ENCODE measurements around the gene TYRP1.

TYRP1 gene

DNA sequence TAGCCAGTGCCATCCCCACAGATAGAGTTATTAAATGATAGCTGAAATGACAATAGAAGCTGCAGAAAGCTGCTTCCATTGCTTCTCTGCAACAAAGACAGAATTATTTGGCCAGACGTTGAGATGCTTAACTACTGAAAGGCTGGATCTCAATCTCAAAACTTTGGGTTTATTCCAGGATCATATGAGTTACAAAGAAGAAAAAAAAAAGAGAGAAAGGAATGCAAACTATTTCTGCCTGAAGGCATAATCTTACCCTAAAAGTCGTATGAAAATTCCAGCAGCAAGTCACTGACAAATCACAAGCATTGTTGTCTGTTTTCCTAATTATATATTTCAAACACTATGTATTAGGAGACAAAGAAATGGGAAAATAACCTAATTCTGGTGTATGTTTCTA is 12.8 kb upstream of the TYRP1 start:
- Histone ChIP-seq H3K4me1 (ENCODE audit: insufficient read depth, insufficient read length) (no peaks in the 10 kb centered on the region), H3K4me3 (ENCODE audit: insufficient read length, low read depth) (no peak overlapping the region), H3K27me3 (ENCODE audit: insufficient read depth, insufficient read length) (no peaks in the 10 kb centered on the region), H3K9ac (ENCODE audit: insufficient read length, low read depth) (no peak overlapping the region), H3K9me3 (ENCODE audit: insufficient read depth, low read length) (peaks cover 5% of the 10 kb centered on the region; the same call in 1 of the 2 replicates), H3K36me3 (ENCODE audit: insufficient read depth, insufficient read length, low read length) (no peaks in the 10 kb centered on the region)
- TF ChIP-seq YY1 (IDR thresholded peaks at IDR 0.05; ENCODE audit: insufficient read depth, insufficient read length) (no peak), ZNF274 (IDR thresholded peaks at IDR 0.05; ENCODE audit: low read depth, low read length) (no peak), SUZ12 (IDR thresholded peaks at IDR 0.05; ENCODE audit: extremely low read depth, insufficient read depth, insufficient read length) (no peak)
- DNase-seq (ENCODE audit: low read depth, low spot score), result peak; percentile 28

DNA sequence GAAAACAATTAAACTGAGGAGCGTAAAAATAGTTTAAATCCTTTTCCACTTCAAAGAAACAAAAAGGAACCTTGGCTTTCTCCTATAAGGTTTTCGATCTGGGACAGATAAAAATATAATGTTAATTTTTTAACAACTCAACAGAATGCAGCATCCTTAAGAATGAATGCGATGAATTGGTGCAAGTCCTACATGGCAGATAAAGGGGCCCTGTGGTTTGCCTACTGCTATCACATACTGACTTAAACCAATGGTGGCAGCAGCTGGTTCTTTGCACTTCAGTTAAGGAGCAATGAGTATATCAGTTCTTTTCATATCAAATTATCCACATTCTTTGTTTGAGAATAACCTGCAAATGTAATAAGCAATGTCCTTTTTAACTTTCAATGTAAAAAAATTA is 12.4 kb upstream of the TYRP1 start:
- Histone ChIP-seq H3K9me3 (ENCODE audit: insufficient read depth, low read length) (peaks cover 5% of the 10 kb centered on the region; the same call in 1 of the 2 replicates), H3K4me3 (ENCODE audit: insufficient read length, low read depth) (no peak overlapping the region), H3K9ac (ENCODE audit: insufficient read length, low read depth) (no peak overlapping the region)

DNA sequence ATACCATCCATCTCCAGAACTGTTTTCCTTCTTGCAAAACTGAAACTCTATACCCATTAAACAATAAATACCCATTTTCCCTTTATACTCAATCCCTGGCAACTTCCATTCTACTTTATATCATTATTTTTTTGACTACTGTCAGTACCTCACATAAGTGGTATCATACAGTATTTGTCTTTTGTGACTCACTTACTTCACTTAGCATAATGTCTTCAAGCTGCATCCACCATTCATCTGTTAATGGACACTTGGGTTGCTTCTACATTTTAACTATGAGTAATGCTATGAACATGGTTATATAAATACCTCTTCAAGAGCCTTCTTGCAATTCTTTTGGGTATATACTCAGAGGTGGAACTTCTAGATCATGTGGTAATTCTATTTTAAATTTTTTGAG is 11.6 kb upstream of the TYRP1 start:
- Histone ChIP-seq H3K9me3 (ENCODE audit: insufficient read depth, low read length) (peaks cover 5% of the 10 kb centered on the region; the same call in 1 of the 2 replicates), H3K27me3 (ENCODE audit: insufficient read depth, insufficient read length) (no peaks in the 10 kb centered on the region), H3K4me1 (ENCODE audit: insufficient read depth, insufficient read length) (no peaks in the 10 kb centered on the region), H3K4me3 (ENCODE audit: insufficient read length, low read depth) (no peak overlapping the region), H3K36me3 (ENCODE audit: insufficient read depth, insufficient read length, low read length) (no peaks in the 10 kb centered on the region), H3K9ac (ENCODE audit: insufficient read length, low read depth) (no peak overlapping the region)
- no peak for DNase-seq (ENCODE audit: low read depth, low spot score)
- TF ChIP-seq ZNF274 (IDR thresholded peaks at IDR 0.05; ENCODE audit: low read depth, low read length) (no peak), YY1 (IDR thresholded peaks at IDR 0.05; ENCODE audit: insufficient read depth, insufficient read length) (no peak), SUZ12 (IDR thresholded peaks at IDR 0.05; ENCODE audit: extremely low read depth, insufficient read depth, insufficient read length) (no peak)

More for the DNA sequence above, 12.4 kb upstream of the TYRP1 start:
- no peak for DNase-seq (ENCODE audit: low read depth, low spot score)
- no peaks in the 10 kb centered on the region for H3K36me3 ChIP-seq (ENCODE audit: insufficient read depth, insufficient read length, low read length)
- H3K4me1 ChIP-seq (ENCODE audit: insufficient read depth, insufficient read length), result no peaks in the 10 kb centered on the region
- no peak for TF ChIP-seq YY1 (IDR thresholded peaks at IDR 0.05; ENCODE audit: insufficient read depth, insufficient read length)
- no peak for TF ChIP-seq ZNF274 (IDR thresholded peaks at IDR 0.05; ENCODE audit: low read depth, low read length)
- TF ChIP-seq SUZ12 (IDR thresholded peaks at IDR 0.05; ENCODE audit: extremely low read depth, insufficient read depth, insufficient read length), result no peak
- no peaks in the 10 kb centered on the region for H3K27me3 ChIP-seq (ENCODE audit: insufficient read depth, insufficient read length)

DNA sequence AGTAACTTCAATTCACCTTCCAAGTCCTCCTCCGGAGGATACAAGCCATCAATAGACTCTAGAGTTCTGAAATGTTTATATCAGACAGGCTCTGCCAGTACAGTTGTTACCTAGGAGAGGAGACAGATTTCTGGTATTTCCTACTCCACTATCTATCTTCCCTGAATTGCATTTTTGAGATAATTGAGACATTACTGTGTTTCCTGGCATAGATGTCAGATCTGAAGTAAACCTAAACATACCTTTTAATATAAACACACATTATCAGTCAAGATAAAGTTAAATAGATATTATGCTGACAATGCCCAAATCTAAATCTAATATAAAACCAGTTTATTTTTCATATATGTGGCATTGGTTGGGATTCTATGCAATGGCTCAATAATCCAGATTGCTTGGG is 8.2 kb upstream of the TYRP1 start:
- H3K4me3 ChIP-seq (ENCODE audit: insufficient read length, low read depth), result no peak overlapping the region
- H3K27me3 ChIP-seq (ENCODE audit: insufficient read depth, insufficient read length), result no peaks in the 10 kb centered on the region
- H3K36me3 ChIP-seq (ENCODE audit: insufficient read depth, insufficient read length, low read length), result no peaks in the 10 kb centered on the region
- no peaks in the 10 kb centered on the region for H3K4me1 ChIP-seq (ENCODE audit: insufficient read depth, insufficient read length)
- peaks cover 5% of the 10 kb centered on the region; the same call in 1 of the 2 replicates for H3K9me3 ChIP-seq (ENCODE audit: insufficient read depth, low read length)
- TF ChIP-seq ZNF274 (IDR thresholded peaks at IDR 0.05; ENCODE audit: low read depth, low read length), result no peak
- no peak for TF ChIP-seq YY1 (IDR thresholded peaks at IDR 0.05; ENCODE audit: insufficient read depth, insufficient read length)
- TF ChIP-seq SUZ12 (IDR thresholded peaks at IDR 0.05; ENCODE audit: extremely low read depth, insufficient read depth, insufficient read length), result no peak
- no peak for DNase-seq (ENCODE audit: low read depth, low spot score)
- H3K9ac ChIP-seq (ENCODE audit: insufficient read length, low read depth), result no peak overlapping the region

DNA sequence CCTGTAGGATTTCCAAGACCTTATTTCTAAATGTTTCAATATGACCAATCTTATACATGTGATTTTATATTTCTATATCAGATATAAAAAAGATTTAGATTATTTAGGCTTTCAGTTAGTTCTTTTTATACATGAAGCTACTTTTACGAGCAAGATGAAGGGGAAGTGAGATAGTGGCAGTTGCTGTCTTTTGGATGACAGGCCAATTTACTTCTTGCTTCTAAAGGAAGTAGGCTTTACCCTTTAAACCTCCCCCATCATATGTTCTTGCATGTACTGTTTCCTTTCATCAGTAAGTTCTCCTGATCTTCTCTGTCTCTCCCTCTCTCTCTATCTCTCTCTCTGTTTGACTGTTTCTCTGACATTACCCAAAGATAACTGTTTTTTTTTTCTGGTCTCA is 4.0 kb upstream of the TYRP1 start:
- no peaks in the 10 kb centered on the region for H3K27me3 ChIP-seq (ENCODE audit: insufficient read depth, insufficient read length)
- TF ChIP-seq YY1 (IDR thresholded peaks at IDR 0.05; ENCODE audit: insufficient read depth, insufficient read length), result no peak
- no peak for TF ChIP-seq SUZ12 (IDR thresholded peaks at IDR 0.05; ENCODE audit: extremely low read depth, insufficient read depth, insufficient read length)
- no peak for TF ChIP-seq ZNF274 (IDR thresholded peaks at IDR 0.05; ENCODE audit: low read depth, low read length)
- H3K4me1 ChIP-seq (ENCODE audit: insufficient read depth, insufficient read length), result no peaks in the 10 kb centered on the region
- H3K4me3 ChIP-seq (ENCODE audit: insufficient read length, low read depth), result no peak overlapping the region
- no peak overlapping the region for H3K9ac ChIP-seq (ENCODE audit: insufficient read length, low read depth)
- H3K36me3 ChIP-seq (ENCODE audit: insufficient read depth, insufficient read length, low read length), result no peaks in the 10 kb centered on the region
- no peak for DNase-seq (ENCODE audit: low read depth, low spot score)
- H3K9me3 ChIP-seq (ENCODE audit: insufficient read depth, low read length), result no peaks in the 10 kb centered on the region

DNA sequence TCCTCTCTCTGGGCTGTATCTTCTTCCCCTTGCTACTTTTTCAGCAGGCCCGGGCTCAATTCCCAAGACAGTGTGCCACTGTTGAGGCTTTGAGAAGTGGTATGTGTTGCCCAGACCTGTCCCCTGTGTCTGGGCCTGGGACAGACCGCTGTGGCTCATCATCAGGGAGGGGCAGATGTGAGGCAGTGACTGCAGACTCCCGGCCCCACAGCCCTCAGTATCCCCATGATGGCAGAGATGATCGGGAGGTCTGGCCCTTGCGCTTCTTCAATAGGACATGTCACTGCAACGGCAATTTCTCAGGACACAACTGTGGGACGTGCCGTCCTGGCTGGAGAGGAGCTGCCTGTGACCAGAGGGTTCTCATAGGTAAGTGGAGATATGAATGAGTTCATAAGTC is 828 bp downstream of the TYRP1 start:
- Histone ChIP-seq H3K4me3 (ENCODE audit: insufficient read length, low read depth) (no peak overlapping the region), H3K9me3 (ENCODE audit: insufficient read depth, low read length) (no peaks in the 10 kb centered on the region), H3K4me1 (ENCODE audit: insufficient read depth, insufficient read length) (no peaks in the 10 kb centered on the region), H3K36me3 (ENCODE audit: insufficient read depth, insufficient read length, low read length) (no peaks in the 10 kb centered on the region), H3K27me3 (ENCODE audit: insufficient read depth, insufficient read length) (no peaks in the 10 kb centered on the region), H3K9ac (ENCODE audit: insufficient read length, low read depth) (no peak overlapping the region)
- DNase-seq (ENCODE audit: low read depth, low spot score), result no peak
- TF ChIP-seq YY1 (IDR thresholded peaks at IDR 0.05; ENCODE audit: insufficient read depth, insufficient read length) (no peak), SUZ12 (IDR thresholded peaks at IDR 0.05; ENCODE audit: extremely low read depth, insufficient read depth, insufficient read length) (no peak), ZNF274 (IDR thresholded peaks at IDR 0.05; ENCODE audit: low read depth, low read length) (no peak)

DNA sequence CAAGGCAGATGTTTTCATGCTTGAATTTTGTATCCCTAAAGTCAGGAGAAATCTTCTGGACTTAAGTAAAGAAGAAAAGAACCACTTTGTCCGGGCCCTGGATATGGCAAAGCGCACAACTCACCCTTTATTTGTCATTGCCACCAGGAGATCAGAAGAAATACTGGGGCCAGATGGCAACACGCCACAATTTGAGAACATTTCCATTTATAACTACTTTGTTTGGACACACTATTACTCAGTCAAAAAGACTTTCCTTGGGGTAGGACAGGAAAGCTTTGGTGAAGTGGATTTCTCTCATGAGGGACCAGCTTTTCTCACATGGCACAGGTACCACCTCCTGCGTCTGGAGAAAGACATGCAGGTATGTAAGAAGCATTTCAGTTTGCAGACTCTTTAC is 2.3 kb downstream of the TYRP1 start:
- Histone ChIP-seq H3K27me3 (ENCODE audit: insufficient read depth, insufficient read length) (no peaks in the 10 kb centered on the region), H3K36me3 (ENCODE audit: insufficient read depth, insufficient read length, low read length) (no peaks in the 10 kb centered on the region), H3K9ac (ENCODE audit: insufficient read length, low read depth) (no peak overlapping the region), H3K4me3 (ENCODE audit: insufficient read length, low read depth) (no peak overlapping the region), H3K4me1 (ENCODE audit: insufficient read depth, insufficient read length) (no peaks in the 10 kb centered on the region), H3K9me3 (ENCODE audit: insufficient read depth, low read length) (no peaks in the 10 kb centered on the region)
- DNase-seq (ENCODE audit: low read depth, low spot score), result no peak
- no peak for TF ChIP-seq ZNF274 (IDR thresholded peaks at IDR 0.05; ENCODE audit: low read depth, low read length)
- no peak for TF ChIP-seq YY1 (IDR thresholded peaks at IDR 0.05; ENCODE audit: insufficient read depth, insufficient read length)
- no peak for TF ChIP-seq SUZ12 (IDR thresholded peaks at IDR 0.05; ENCODE audit: extremely low read depth, insufficient read depth, insufficient read length)

Data from NT2/D1 (cell line).